Lung microvascular endothelial cell (primary cell): ENCODE measurements around the gene OR1B1. TPM values are rescaled to one million over a fixed set of nuclear protein-coding genes. Genes with fewer than 3 reads are reported as not detected.
A peak's percentile ranks its signal among the peaks of the same experiment; 100 is the strongest.
"Not testable (repeated sequence)": the region's sequence is repeated elsewhere in the genome, so short reads cannot be mapped to it uniquely, and the experiment has no call there.

Experiments used
- DNase-seq, 2 donors: peaks; one replicate each; pipeline versions ENCODE4 v3.0.0 to v3.0.0-alpha.2; 2010; ENCODE audit warnings: low read depth in 2 of 2
- total RNA-seq: library from RNA; depleted of rRNA; stranded (reverse); fragments of >200 nt; gene quantifications from 2 replicates; pipeline ENCODE4 v1.2.1, GENCODE V29; 2014

Gene OR1B1
- 0.20 and 0.22 TPM in 2 replicates for total RNA-seq

GRCh38 chr9:122657527-122657926 lies at the start of gene OR1B1:
Gene OR1B1 (minus strand): TSS chr9:122657627.
- no peak for DNase-seq

DNA sequence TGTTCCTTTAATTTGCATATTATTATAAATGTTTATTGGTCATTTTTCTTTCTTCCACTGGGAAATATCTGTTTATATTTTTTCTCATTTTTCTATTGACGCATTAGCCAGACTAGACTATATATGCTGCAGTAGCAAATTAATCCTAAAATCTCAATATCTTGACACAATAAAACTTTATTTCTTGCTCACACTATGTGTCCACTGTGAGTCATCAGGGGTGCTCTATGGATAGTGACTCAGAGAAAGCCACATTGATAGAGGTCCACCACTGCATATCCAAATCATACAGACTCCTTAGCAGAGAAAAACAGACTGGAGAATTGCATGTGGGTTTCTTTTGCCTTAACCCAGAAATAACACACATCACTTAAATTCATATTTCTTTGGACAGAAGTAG lies 38.3 kb upstream of the OR1B1 start:
- no peak for DNase-seq

DNA sequence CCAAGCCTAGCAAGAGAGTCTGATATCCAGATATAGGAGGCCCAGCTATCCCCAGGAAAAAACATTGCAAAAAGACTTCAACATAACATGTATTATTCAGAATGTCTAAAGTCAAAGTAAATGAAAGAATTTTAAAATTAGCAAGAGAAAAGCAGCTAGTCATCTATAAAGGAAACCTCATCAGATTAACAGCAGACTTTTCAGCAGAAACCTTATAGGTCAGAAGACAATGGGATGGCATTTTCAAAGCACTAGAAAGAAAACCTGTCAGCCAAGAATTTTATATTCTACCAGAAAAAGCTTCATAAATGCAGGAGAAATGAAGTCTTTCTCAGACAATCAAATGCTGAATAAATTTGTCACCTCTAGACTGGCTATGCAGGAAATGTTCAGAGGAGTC lies 27.4 kb upstream of the OR1B1 start:
- DNase-seq = no peak

DNA sequence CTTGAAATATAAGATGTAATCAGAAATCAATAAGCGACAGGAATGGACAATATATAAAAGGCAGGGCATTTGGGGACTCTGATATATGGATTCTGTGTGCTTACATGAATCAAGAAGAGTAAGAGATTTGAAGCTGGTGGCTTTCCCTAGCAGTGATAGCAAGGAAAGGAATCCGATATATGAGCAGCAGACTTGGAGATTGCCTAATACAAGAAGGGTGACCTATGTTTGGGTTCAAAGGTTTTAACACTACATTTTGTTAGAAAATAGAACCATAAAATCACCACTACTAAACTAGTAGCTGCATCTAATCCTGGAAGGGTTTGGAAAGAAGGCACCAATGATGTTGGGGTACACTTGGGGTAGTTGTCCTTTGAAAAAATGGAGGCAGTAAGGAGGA lies 15.1 kb upstream of the OR1B1 start:
- DNase-seq = no peak

- DNase-seq = no peak
Observed at GRCh38 chr9:122661416-122661815, 4.0 kb upstream of the OR1B1 start, which contains the start of gene OR1L1. Gene OR1L1 (plus strand): TSS chr9:122661716. CDS start chr9:122661716, 0 bp downstream.

GRCh38 chr9:122656378-122656777 lies 1.0 kb downstream of the OR1B1 start:
- DNase-seq = peak; percentile 81 to 98

DNA sequence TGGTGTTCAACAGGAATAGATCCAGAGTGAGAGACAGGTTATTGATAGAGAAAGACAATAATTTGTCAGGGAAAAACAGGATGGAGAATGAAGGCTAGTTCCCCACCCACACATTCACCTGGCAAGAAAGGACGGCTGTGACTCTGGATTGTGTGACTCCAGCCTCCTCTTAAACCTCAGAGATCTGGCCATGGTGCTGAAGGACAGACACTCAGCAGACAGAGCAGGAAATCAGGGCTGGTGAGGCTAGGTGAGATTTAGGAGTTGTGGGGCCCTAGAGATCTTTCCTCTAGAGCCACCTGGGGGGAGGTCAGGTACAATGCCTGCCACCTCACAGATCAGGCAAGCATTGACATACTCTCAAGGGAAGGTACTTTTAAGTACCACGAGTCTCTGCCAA lies 15.2 kb downstream of the OR1B1 start:
- DNase-seq = peak; percentile 19 to 35

DNA sequence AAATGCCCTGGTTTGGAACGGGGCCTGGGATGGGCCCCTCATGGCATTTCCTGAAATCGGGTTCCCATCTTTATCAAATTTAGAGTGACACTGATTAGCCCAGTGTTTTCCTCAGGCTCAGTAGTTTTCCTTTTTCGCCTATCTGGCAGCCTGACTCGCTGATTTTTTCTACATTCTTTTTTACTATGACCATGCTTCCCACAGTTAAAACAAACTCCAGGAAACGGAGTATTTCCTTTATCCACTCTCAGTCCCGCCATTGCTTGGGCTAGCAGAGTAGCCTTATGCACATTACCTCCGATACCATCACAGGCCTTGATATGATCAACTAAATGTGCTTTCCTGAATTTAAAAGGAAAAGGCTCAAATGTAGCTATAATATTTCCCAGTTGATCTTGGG lies 37.4 kb downstream of the OR1B1 start:
- peak; percentile 1 to 69 for DNase-seq

DNA sequence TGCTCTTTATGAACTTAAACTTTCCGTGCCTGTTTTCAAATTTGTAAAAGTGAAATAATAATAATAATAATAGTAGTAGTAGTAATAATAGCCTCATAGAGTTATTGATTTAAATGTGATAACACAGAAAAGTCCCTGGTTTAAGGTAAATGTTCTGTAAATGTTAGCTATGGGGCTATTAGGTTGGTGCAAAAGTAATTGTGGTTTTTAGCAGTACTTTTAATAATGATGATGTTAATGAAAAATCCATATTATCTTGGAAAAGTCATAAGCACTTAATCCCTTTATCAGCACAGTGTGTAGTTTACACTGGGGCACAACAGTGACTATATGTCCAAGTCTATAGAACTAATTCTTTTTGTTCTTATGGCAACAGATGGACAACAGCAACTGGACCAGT lies 43.1 kb downstream of the OR1B1 start, which contains the start of gene OR1Q1:
Gene OR1Q1 (plus strand): TSS at position 377 of the 400 bp plus-strand sequence. CDS start 0 bp downstream, at position 377.
- DNase-seq = no peak

GRCh38 chr9:122609804-122610203 lies 47.6 kb downstream of the OR1B1 start:
- no peak for DNase-seq

GRCh38 chr9:122606587-122606986 lies 50.8 kb downstream of the OR1B1 start:
- no peak for DNase-seq

DNA sequence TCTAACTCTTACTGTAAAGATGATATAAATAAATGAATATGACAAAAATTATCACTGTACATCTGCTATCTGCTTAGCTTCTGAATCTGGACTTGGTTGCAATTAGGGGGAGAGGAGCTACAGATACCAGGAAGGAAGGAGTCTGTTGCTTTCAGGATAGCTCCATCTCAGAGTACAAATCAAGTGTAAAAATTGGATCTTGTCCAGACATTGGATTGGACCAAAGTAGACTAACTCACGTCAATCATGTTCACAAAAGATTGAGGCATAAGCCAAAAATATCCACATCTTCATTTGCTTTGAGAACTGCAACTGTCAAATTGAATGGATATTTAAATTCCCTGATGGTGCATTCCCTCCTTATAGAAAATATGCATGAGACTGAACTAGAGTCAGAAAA lies 51.7 kb downstream of the OR1B1 start:
- no peak for DNase-seq

GRCh38 chr9:122583284-122583683 lies 74.1 kb downstream of the OR1B1 start, which contains the start of gene OR1L8:
Gene OR1L8 (minus strand): TSS chr9:122583384. CDS start chr9:122568477, 14,907 bp downstream.
- DNase-seq = not testable (repeated sequence)

- peak in 1 of 2 donors; percentile 53 for DNase-seq
Observed at GRCh38 chr9:122580360-122580759, 77.1 kb downstream of the OR1B1 start.

DNA sequence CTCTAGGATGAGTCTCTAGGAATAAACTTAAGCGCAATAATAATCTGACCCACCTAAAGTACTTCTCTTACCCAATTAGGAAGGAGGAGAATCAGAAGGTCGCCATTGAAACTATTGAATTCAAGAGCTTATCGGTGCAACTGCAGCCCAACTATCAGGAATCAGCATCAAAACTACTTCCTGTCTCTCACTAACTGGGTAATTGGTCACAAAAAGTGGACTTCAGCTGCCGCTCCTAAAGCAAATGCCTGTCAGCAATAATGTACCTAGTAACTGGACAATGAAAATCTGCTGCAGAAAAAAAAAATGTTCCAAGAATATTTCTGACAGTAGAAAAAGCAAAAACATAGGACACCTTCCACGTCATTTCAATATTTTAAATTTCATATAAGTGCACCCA lies 77.6 kb downstream of the OR1B1 start:
- DNase-seq = peak in 1 of 2 donors; percentile 2

Other genes with a start within 250 kb of the OR1B1 start
- not detected in 2 replicates for gene OR1J1, start 179.7 kb downstream of the OR1B1 start, total RNA-seq
- not detected in 2 replicates for gene OR1J2, start 146.8 kb downstream of the OR1B1 start, total RNA-seq
- gene OR1J4, start 138.5 kb downstream of the OR1B1 start, total RNA-seq = not detected in 2 replicates
- gene OR1N1, start 130.3 kb downstream of the OR1B1 start, total RNA-seq = not detected in 2 replicates
- gene OR1N2, start 104.5 kb downstream of the OR1B1 start, total RNA-seq = not detected in 2 replicates
- 0.20 and 0.22 TPM in 2 replicates for gene OR1L8, start 74.2 kb downstream of the OR1B1 start, total RNA-seq
- gene OR1Q1, start 42.9 kb downstream of the OR1B1 start, total RNA-seq = not detected in 2 replicates
- not detected in 2 replicates for gene OR1L1, start 4.1 kb upstream of the OR1B1 start, total RNA-seq
- not detected in 2 replicates for gene OR1L3, start 17.5 kb upstream of the OR1B1 start, total RNA-seq
- not detected in 2 replicates for gene OR1L4, start 66.4 kb upstream of the OR1B1 start, total RNA-seq
- not detected in 2 replicates for gene OR1L6, start 84.7 kb upstream of the OR1B1 start, total RNA-seq
- gene OR5C1, start 131.3 kb upstream of the OR1B1 start, total RNA-seq = not detected in 2 replicates
- not detected in 2 replicates for gene OR1K1, start 142.5 kb upstream of the OR1B1 start, total RNA-seq
- gene PDCL, start 171.0 kb upstream of the OR1B1 start, total RNA-seq = 58.4 and 101 TPM in 2 replicates
- gene RC3H2, start 247.7 kb upstream of the OR1B1 start, total RNA-seq = 48.6 and 85.1 TPM in 2 replicates